ENCODE results near the gene HMG20A. TPM values are rescaled to one million over a fixed set of nuclear protein-coding genes. Genes with fewer than 3 reads are reported as not detected.

HMG20A gene
- total RNA-seq, 1 donor from 2014 or later: 49.4 TPM

GRCh38 chr15:77496715-77497109 is 76.0 kb downstream of the HMG20A start:
- peak in 1 of 2 donors; percentile 92 for DNase-seq (ENCODE audit: extremely low spot score in 2 of 2)
- Histone ChIP-seq H3K4me1 (peaks cover 59% of the 10 kb centered on the region), H3K27me3 (no peaks in the 10 kb centered on the region), H3K36me3 (no peaks in the 10 kb centered on the region), H3K4me3 (peak overlapping the region in 1 of 2 donors; percentile 5), H3K9me3 (no peaks in the 10 kb centered on the region), H3K27ac (peak overlapping the region; percentile 79)
- intact Hi-C loops (cut with DNase I): loop anchor here (10.0 kb wide), 1 partner anchor 372 kb away; no protein-coding TSS in a partner anchor
- TF ChIP-seq POLR2AphosphoS5 (IDR thresholded peaks at IDR 0.05; ENCODE audit: insufficient read depth in 1 of 2, low read depth in 1 of 2) (peak; percentile 59 to 72), POLR2A (IDR thresholded peaks at IDR 0.05) (no peak)
- TF ChIP-seq, protein P1, sequence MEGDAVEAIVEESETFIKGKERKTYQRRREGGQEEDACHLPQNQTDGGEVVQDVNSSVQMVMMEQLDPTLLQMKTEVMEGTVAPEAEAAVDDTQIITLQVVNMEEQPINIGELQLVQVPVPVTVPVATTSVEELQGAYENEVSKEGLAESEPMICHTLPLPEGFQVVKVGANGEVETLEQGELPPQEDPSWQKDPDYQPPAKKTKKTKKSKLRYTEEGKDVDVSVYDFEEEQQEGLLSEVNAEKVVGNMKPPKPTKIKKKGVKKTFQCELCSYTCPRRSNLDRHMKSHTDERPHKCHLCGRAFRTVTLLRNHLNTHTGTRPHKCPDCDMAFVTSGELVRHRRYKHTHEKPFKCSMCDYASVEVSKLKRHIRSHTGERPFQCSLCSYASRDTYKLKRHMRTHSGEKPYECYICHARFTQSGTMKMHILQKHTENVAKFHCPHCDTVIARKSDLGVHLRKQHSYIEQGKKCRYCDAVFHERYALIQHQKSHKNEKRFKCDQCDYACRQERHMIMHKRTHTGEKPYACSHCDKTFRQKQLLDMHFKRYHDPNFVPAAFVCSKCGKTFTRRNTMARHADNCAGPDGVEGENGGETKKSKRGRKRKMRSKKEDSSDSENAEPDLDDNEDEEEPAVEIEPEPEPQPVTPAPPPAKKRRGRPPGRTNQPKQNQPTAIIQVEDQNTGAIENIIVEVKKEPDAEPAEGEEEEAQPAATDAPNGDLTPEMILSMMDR (IDR thresholded peaks at IDR 0.05): peak; percentile 70 to 91 (median 90)

GRCh38 chr15:77497110-77497737 is 76.5 kb downstream of the HMG20A start:
- H3K27ac ChIP-seq: peak overlapping the region; percentile 79
- no peaks in the 10 kb centered on the region for H3K27me3 ChIP-seq
- no peaks in the 10 kb centered on the region for H3K36me3 ChIP-seq
- H3K4me3 ChIP-seq: peak overlapping the region in 1 of 2 donors; percentile 5
- H3K9me3 ChIP-seq: no peaks in the 10 kb centered on the region
- DNase-seq (ENCODE audit: extremely low spot score in 2 of 2): no peak
- TF ChIP-seq, protein P1 (IDR thresholded peaks at IDR 0.05): no peak
- no peak for TF ChIP-seq POLR2A (IDR thresholded peaks at IDR 0.05)
- TF ChIP-seq POLR2AphosphoS5 (IDR thresholded peaks at IDR 0.05; ENCODE audit: insufficient read depth in 1 of 2, low read depth in 1 of 2): no peak
- H3K4me1 ChIP-seq: peaks cover 59% of the 10 kb centered on the region
- intact Hi-C loops (cut with DNase I): loop anchor here (10.0 kb wide), 1 partner anchor 372 kb away; no protein-coding TSS in a partner anchor

DNA sequence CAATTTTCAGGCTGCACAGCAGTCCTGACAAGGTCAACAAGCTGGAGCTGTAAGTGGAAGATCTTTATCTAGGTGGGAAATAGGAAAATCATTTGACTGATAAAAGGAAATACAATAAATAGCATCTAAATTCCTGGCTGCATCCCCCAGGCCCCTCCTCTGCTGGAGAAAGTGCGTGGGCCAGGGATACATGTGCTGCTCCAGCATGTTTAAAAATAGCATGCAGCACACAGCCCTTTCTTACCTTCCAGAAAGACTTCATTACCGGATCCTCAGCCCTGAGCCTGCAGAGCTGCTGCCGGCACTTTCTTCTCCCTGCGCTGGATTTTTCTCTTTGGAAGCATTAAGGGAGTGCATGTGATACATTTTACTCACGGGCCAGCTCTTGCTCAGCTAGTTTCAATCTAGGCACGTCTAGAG is 77.3 kb downstream of the HMG20A start:
- no peak for DNase-seq (ENCODE audit: extremely low spot score in 2 of 2)
- H3K9me3 ChIP-seq: no peaks in the 10 kb centered on the region
- intact Hi-C loops (cut with DNase I): loop anchor here (2.0 to 10.0 kb wide), 2 partner anchors 19 to 373 kb away; no protein-coding TSS in a partner anchor
- H3K36me3 ChIP-seq: no peaks in the 10 kb centered on the region
- H3K4me1 ChIP-seq: peaks cover 59% of the 10 kb centered on the region
- H3K27me3 ChIP-seq: no peaks in the 10 kb centered on the region
- peak overlapping the region in 1 of 2 donors; percentile 22 for H3K4me3 ChIP-seq
- H3K27ac ChIP-seq: peak overlapping the region; percentile 79
- no peak for TF ChIP-seq POLR2A (IDR thresholded peaks at IDR 0.05)
- TF ChIP-seq, protein P1 (IDR thresholded peaks at IDR 0.05): no peak
- peak in 1 of 2 donors; percentile 17 for TF ChIP-seq POLR2AphosphoS5 (IDR thresholded peaks at IDR 0.05; ENCODE audit: insufficient read depth in 1 of 2, low read depth in 1 of 2)

GRCh38 chr15:77499087-77499760 is 78.5 kb downstream of the HMG20A start:
- Histone ChIP-seq H3K4me3 (no peak overlapping the region), H3K36me3 (no peaks in the 10 kb centered on the region), H3K9me3 (no peaks in the 10 kb centered on the region), H3K27ac (peak overlapping the region; percentile 79), H3K27me3 (no peaks in the 10 kb centered on the region), H3K4me1 (peaks cover 50% of the 10 kb centered on the region)
- DNase-seq (ENCODE audit: extremely low spot score in 2 of 2): no peak
- intact Hi-C loops (cut with DNase I): loop anchor here (2.0 to 10.0 kb wide), 2 partner anchors 18 to 374 kb away; no protein-coding TSS in a partner anchor
- TF ChIP-seq POLR2AphosphoS5 (IDR thresholded peaks at IDR 0.05; ENCODE audit: insufficient read depth in 1 of 2, low read depth in 1 of 2) (no peak), POLR2A (IDR thresholded peaks at IDR 0.05) (no peak)
- TF ChIP-seq, protein P1 (IDR thresholded peaks at IDR 0.05): no peak
